Esophagus muscularis mucosa (tissue), 3 donors: ENCODE results near the gene HMG20B.

Experiments
- POLR2A ChIP-seq: fragments of 450-650 bp; IDR thresholded peaks from one replicate; pipeline ENCODE4 v1.6.1; 2017; ENCODE audit warnings: antibody characterized with exemption, moderate library complexity, mild to moderate bottlenecking, low read depth
- POLR2AphosphoS5 ChIP-seq, 2 donors: sonication (generic); formaldehyde crosslinking; IDR thresholded peaks; one replicate each; pipeline ENCODE4 v1.6.1; 2017; ENCODE audit warnings: antibody characterized with exemption in 2 of 2
- TF ChIP-seq, protein P1 (sequence below), 3 experiments: fragments of 200-600 bp in 2 of 3; fragments of 450-650 bp in 1 of 3; sonication (generic) in 2 of 3; IDR thresholded peaks; one replicate each; pipeline ENCODE4 v1.5.1; 2017 to 2019; ENCODE audit warnings: antibody characterized with exemption in 3 of 3, mild to moderate bottlenecking in 2 of 3, moderate library complexity in 1 of 3

DNA sequence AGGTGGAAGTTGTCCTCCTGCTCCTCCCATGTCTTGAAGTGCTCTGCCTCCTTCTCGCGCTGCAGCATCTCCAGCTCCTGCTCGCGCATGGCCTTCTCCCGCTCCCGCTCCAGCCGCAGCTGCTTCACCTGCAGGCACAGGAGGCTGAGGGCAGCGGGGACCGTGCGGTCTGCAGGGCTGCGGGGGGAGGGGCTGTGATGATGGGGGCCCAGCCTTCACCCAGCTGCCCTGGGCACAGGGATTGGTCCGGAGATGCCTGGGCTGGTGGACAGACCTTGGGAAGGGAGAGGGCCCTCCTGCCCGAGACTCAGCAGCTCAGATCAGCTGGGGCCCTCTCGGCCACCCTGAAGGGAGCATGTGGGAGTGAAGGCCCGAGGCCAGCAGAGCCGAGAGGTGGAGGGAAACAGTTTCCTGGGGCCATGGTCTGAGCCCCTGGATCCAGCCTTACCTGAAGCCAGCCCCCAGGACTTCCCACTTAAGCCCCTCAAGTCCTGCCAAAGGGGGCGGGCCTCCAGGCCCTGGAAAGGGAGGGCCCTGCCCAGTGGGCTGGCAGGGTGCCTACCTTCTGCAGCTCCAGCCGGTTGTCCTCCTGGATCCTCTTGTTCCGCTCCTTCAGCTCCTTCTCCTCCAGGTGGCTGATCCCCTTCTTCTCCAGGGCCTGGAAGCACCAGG lies 47.5 kb downstream of the HMG20B start:
- TF ChIP-seq, protein P1, sequence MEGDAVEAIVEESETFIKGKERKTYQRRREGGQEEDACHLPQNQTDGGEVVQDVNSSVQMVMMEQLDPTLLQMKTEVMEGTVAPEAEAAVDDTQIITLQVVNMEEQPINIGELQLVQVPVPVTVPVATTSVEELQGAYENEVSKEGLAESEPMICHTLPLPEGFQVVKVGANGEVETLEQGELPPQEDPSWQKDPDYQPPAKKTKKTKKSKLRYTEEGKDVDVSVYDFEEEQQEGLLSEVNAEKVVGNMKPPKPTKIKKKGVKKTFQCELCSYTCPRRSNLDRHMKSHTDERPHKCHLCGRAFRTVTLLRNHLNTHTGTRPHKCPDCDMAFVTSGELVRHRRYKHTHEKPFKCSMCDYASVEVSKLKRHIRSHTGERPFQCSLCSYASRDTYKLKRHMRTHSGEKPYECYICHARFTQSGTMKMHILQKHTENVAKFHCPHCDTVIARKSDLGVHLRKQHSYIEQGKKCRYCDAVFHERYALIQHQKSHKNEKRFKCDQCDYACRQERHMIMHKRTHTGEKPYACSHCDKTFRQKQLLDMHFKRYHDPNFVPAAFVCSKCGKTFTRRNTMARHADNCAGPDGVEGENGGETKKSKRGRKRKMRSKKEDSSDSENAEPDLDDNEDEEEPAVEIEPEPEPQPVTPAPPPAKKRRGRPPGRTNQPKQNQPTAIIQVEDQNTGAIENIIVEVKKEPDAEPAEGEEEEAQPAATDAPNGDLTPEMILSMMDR (IDR thresholded peaks at IDR 0.05), result no peak
- no peak for TF ChIP-seq POLR2A
- no peak for TF ChIP-seq POLR2AphosphoS5 (IDR thresholded peaks at IDR 0.05)
